ENCODE results near the gene GPR153.
A peak's percentile ranks its signal among the peaks of the same experiment; 100 is the strongest.

Gene GPR153

DNA sequence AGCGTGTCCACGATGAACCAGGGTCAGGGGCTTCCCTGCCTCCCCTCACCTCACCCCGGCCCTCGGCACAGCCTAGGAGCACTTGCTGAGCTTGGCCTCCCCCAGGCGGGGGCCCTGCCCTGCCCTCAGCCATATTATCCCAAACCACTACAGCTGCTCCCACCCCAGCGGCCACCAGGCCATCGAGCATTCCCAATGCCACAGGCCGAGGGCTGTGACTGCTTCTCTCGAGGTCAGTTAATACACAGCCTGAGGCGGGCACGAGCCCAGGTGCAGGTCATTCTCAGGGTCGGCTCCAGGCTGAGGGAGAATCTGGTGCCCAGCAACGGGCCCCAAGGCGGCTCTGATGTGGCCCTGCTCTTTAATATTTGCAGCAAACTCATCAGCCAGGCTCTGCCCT is 8.4 kb upstream of the GPR153 start:
- DNase-seq (ENCODE audit: low read depth), result no peak

DNA sequence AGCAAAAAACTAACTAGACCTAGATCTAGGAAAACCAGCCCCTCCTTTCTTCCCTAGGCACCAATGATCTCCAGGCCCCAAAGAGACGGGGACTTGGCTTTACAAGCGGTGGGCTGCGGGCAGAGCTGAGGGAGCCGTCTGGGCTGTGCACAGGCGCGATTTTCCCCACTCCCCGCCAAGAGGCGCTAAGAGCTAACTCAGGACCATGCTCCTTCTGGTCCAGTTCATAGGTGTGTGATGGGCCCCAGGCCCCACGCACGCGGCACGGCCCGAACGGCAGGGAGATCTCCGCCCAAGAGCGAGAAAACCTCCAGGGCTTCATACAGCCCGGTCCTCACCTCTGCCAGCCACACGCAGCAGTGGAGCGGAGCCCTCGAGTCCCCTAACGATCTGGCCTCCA is 7.5 kb upstream of the GPR153 start:
- no peak for DNase-seq (ENCODE audit: low read depth)

- DNase-seq (ENCODE audit: low read depth), result no peak
These were observed 6.9 kb upstream of the GPR153 start for GRCh38 chr1:6267686-6268322.

DNA sequence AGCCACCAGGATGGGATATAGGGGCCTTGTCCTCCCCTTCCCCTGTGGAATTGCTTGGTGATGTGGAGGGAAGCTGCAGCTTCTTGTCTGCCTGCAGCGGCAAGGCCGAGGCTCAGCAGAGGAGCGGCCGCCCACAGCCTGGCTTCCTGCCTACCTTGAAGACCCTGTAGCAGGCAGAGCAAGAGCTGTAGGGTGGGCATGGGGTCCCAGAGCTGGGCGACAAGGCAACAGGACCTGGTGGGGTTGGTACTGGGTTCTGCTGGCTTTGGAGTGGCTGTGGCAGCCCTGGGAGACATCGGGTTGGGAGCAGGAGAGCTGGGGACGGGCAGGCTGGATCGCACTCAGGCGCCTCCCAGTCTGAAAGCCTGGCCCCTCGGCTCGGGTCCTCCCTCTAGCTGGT is 5.7 kb upstream of the GPR153 start:
- DNase-seq (ENCODE audit: low read depth), result no peak

GRCh38 chr1:6265151-6265550 is 4.3 kb upstream of the GPR153 start:
- DNase-seq (ENCODE audit: low read depth), result no peak

GRCh38 chr1:6263716-6264115 is 2.8 kb upstream of the GPR153 start:
- DNase-seq (ENCODE audit: low read depth), result no peak

DNA sequence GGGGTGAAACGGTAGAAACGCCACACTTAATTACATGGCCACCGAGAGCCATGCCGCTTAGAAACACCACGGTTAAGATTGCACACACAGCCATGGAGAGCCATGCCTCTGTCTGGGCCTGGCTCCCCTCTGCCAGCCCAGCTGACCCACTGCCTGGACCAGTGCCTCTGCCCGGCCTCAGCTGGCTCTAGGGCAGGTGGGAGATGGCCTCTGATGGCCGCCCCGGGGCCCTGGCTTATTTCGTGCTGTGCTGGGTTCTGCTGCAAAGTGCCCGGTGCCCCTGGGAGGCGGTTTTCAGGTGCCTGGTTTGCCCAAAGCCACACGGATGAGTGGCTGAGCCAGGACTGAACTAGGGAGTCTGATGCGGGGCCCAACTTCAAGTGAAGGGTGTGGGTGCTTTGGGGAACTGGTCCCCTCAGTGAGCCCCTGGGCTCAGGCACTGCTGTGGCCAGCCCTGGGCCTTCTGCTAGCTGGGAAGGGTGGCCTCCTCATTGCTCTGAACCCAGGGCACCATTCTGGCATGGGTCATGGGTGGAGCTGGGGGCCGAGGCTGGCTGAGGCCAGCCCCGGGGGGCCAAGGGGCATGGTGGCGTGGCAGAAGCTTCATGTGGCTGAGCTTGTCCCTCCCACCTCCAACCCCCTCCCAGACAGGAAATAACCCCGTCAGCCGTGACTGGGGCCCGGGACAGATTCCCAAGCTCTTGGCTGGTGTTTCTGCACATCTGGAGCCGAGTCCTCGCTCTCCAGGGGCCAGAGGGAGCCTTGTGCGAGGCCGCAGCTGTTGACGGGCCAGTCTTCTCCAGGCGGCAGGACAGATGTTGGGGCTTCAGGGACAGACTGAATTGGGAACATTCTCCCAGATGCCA is 1.9 kb upstream of the GPR153 start:
- no peak for DNase-seq (ENCODE audit: low read depth)

- no peak for DNase-seq (ENCODE audit: low read depth)
These were observed 707 bp upstream of the GPR153 start for GRCh38 chr1:6261615-6261995.

GRCh38 chr1:6260433-6260934 is 414 bp downstream of the GPR153 start:
- no peak for DNase-seq (ENCODE audit: low read depth)

DNA sequence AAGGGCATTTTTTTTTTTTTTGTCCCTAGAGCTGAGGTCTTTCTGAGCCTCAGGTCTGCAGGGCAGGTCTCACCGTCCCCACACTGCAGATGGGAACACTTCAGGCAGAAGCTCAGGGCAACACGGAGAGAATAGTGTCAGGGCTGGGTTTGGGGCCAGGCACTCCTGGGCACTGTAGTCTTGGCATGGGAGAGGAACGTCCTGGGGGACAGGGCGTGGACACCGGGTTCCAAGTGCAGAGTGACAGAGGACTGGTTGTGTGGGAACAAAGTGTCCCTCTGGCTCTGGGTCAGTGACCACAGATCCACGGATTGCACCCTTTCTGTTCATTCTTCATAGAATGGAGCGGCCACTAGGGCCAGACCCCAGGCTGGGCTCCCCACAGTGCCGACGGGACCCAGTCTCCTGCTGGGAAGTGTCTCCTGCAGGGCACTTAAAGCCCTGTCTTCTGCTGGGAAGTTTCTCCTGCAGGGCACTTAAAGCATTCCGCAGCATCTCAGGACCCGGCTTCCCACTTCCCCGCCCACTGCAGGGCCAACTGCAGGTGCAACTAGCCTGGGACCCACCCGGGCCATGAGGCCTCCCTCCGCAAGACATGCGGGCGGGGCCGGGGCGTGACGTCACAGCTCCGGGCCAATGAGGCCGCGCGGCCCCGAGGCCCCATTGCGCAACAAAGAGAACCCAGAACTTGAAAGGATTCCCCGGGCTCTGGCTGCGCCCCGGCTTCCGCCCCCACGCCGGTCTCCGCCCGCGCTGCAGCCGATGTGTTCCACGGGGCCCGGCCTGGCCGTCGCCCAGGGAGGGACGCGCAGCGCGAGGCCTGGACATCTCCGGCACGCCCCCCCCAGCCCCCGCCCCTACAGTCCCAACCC is 1.2 kb downstream of the GPR153 start:
- peak; percentile 75 for DNase-seq (ENCODE audit: low read depth)

- no peak for DNase-seq (ENCODE audit: low read depth)
These were observed 2.2 kb downstream of the GPR153 start for GRCh38 chr1:6258675-6259074.

DNA sequence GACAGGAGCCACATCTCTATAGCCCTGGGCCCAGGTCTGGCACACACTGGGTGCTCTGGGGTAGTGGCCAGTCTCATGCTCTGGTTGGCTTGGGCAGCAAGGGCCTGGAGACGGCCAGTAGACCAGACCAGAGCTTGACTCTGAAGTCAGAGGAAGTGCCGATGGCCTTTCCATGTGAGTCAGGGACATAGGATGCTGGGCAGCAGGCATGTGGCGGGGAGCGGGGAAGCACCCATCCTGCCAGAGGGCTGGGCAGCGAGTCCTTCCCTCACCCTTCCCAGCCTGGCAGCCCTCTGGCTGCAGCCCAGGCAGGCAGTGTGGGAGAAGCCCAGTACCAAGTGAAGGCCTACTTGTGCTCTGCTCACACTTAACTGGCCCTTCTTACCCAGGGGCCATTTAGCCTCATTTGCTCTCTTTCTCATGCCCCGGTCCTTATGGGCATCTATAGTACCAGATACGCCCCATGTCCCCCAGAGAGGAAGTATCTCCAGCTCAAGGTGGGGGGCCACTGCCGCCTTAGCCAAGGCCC is 3.3 kb downstream of the GPR153 start:
- no peak for DNase-seq (ENCODE audit: low read depth)

- peak; percentile 23 for DNase-seq (ENCODE audit: low read depth)
These were observed 4.3 kb downstream of the GPR153 start for GRCh38 chr1:6256645-6257044.

DNA sequence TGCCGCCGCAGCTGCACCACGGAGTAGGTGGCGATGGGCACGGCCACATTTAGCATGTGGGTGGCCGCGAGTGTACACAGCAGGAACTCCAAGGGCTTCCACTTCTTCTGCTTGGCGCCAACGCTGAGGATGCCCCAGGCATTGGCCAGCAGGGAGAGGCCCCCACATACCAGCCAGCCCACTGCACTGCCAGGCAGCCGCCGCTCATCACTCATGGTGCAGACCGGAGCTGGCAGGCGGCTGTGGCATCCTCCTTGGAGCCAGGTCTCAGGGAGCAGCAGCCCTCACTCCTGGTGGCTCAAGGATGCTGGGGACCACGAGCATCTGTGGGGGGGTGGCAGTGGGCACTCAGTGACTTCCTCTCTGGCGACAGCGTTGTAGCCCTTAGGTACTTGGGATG is 6.2 kb downstream of the GPR153 start:
- DNase-seq (ENCODE audit: low read depth), result no peak

GRCh38 chr1:6253380-6253779 is 7.5 kb downstream of the GPR153 start:
- DNase-seq (ENCODE audit: low read depth), result no peak

- no peak for DNase-seq (ENCODE audit: low read depth)
These were observed 8.6 kb downstream of the GPR153 start for GRCh38 chr1:6252374-6252710.

DNA sequence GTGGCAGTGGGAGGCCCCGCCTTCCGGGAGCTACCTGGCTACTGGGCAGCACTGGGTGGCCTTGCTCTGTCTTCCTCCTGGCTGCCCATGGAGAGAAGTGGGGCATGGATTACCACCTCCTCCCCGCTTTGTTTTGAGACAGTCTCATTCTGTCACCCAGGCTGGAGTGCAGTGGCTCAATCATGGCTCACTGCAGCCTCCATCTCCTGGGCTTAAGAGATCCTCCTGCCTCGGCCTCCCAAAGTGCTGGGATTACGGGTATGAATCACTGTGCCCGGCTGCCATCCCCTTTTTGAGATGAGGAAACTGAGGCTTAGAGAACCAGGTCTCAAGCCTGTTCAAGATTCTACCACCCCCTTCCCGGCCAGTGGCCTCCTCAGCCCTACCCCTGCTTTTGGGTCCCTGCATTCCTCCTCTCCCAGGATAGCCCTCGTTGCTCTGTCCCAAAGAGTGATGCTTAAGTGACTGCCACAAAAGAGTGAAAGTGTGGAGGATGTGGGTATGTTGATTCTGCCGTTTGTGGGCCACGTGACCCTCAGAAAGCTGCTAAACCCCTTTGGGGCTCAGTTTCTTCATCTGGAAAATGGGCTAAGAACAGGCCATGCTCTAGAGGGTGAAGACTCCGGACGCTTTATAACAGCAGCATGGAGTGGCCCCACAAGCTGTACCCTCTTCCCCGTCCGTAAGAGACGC is 9.1 kb downstream of the GPR153 start:
- no peak for DNase-seq (ENCODE audit: low read depth)

- DNase-seq (ENCODE audit: low read depth), result no peak
These were observed 9.7 kb downstream of the GPR153 start for GRCh38 chr1:6251233-6251632.

- DNase-seq (ENCODE audit: low read depth), result no peak
These were observed 10.9 kb downstream of the GPR153 start for GRCh38 chr1:6249739-6250689.

DNA sequence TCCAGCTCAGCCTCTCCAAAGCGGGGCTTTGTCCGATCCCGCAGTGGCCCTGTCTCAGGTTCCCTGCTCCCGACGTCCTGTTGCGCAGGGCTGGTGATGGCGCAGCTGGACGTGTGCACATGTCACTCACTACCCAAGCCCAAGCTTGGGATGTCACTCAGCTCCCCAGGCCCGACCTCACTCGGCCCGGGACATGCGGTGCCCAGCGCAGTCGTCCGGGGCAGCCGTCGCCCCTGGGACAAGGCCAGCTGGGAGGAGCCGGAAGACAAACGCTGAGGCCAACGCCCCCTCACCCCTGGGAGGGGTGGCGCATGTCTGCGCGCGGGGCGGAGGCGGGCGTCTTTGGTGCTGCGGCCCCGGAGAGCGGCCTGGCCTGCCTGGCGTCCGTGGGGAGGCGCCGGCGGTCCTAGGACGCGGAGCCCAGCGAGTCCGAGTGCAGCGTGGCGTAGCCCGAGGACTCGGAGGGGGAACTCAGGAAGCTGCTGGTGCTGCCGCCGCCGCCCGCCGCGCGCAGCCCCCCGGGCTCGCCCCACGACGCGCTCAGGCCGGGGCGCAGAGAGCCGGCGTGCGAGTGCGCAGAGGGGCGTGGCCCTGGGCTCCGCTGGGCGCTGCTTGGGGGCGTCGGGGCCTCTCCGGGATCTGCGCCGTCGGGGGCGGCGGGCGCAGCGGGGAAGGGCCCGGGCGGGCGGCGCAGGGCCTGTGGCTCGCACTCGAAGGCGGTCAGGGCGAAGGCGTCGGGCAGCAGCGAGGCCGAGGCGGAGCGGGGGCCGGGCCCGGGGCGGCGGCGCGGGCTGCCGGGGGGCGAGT is 11.8 kb downstream of the GPR153 start:
- peak; percentile 17 for DNase-seq (ENCODE audit: low read depth)
